Astrocyte (in vitro differentiated cells and primary cell): Measurements from ENCODE around the gene ENKUR. TPM values are rescaled to one million over a fixed set of nuclear protein-coding genes. Genes with fewer than 3 reads are reported as not detected.

Experiments
- DNase-seq: peaks from one replicate; pipeline ENCODE4 v3.0.0-alpha.2; 2010; ENCODE audit warnings: low read depth
- FAIRE-seq: peaks from 2 replicates; lab custom pipeline; 2011; peaks lifted over from hg19 to GRCh38; lab: Jason Lieb, UNC
- H2AFZ ChIP-seq: 2 replicates; pipeline ENCODE4 v1.6.0; 2012; ENCODE audit warnings: low read depth, low read length, inconsistent platforms
- H3K27ac ChIP-seq: 2 replicates; pipeline ENCODE4 v1.5.1; 2011; ENCODE audit warnings: low read depth, low read length, inconsistent platforms
- H3K27me3 ChIP-seq: 2 replicates; pipeline ENCODE4 v1.6.0; 2011; ENCODE audit warnings: low read length, inconsistent platforms; ENCODE audit not compliant: insufficient read depth
- H3K36me3 ChIP-seq: 2 replicates; pipeline ENCODE4 v1.5.1; 2011; ENCODE audit warnings: low read length, inconsistent platforms; ENCODE audit not compliant: insufficient read depth
- H3K4me1 ChIP-seq: 2 replicates; pipeline ENCODE4 v1.5.1; 2011; ENCODE audit warnings: low read length, inconsistent platforms; ENCODE audit not compliant: insufficient read depth
- H3K4me2 ChIP-seq: 2 replicates; pipeline ENCODE4 v1.6.0; 2012; ENCODE audit warnings: low read length, inconsistent platforms
- H3K4me3 ChIP-seq: 2 replicates; pipeline ENCODE4 v1.5.1; 2011; ENCODE audit warnings: low read depth, mild to moderate bottlenecking, low read length, inconsistent platforms; ENCODE audit not compliant: insufficient read depth
- H3K79me2 ChIP-seq: 2 replicates; pipeline ENCODE4 v1.6.0; 2012; ENCODE audit warnings: mild to moderate bottlenecking, low read length, inconsistent platforms; ENCODE audit not compliant: insufficient read depth
- H3K9ac ChIP-seq: 2 replicates; pipeline ENCODE4 v1.6.0; 2012; ENCODE audit warnings: mild to moderate bottlenecking, low read length, inconsistent platforms
- H3K9me3 ChIP-seq: 2 replicates; pipeline ENCODE4 v1.5.1; 2012; ENCODE audit warnings: low read depth, mild to moderate bottlenecking, low read length, inconsistent platforms; ENCODE audit not compliant: insufficient read depth
- H4K20me1 ChIP-seq: 2 replicates; pipeline ENCODE4 v1.6.0; 2012; ENCODE audit warnings: low read length, inconsistent platforms; ENCODE audit not compliant: insufficient read depth
- H3K27ac Mint-ChIP-seq: one replicate; pipeline ENCODE4 v1.8.0; 2021; ENCODE audit warnings: mild to moderate bottlenecking, mixed read lengths; ENCODE audit not compliant: unreplicated experiment
- H3K27me3 Mint-ChIP-seq: one replicate; pipeline ENCODE4 v1.8.0; 2021; ENCODE audit warnings: low read depth, mixed read lengths; ENCODE audit not compliant: unreplicated experiment
- H3K36me3 Mint-ChIP-seq: one replicate; pipeline ENCODE4 v1.8.0; 2021; ENCODE audit warnings: low read depth, mixed read lengths; ENCODE audit not compliant: unreplicated experiment
- H3K4me1 Mint-ChIP-seq: one replicate; pipeline ENCODE4 v1.8.0; 2021; ENCODE audit warnings: low read depth, mixed read lengths; ENCODE audit not compliant: unreplicated experiment
- H3K4me3 Mint-ChIP-seq: one replicate; pipeline ENCODE4 v1.8.0; 2021; ENCODE audit warnings: mild to moderate bottlenecking, moderate library complexity, mixed read lengths; ENCODE audit not compliant: unreplicated experiment
- H3K9me3 Mint-ChIP-seq: one replicate; pipeline ENCODE4 v1.8.0; 2021; ENCODE audit warnings: mild to moderate bottlenecking, mixed read lengths; ENCODE audit not compliant: unreplicated experiment
- CTCF ChIP-seq: IDR thresholded peaks from 2 replicates; pipeline ENCODE4 v1.5.1; 2011; ENCODE audit warnings: low read depth, mild to moderate bottlenecking, inconsistent platforms, low read length, moderate library complexity; ENCODE audit not compliant: insufficient read depth
- EZH2 ChIP-seq: IDR thresholded peaks from 2 replicates; pipeline ENCODE4 v1.6.1; 2012; ENCODE audit warnings: mild to moderate bottlenecking, low read length, inconsistent platforms; ENCODE audit not compliant: insufficient read depth
- total RNA-seq: library from RNA; stranded (reverse); gene quantifications from 2 replicates; pipeline ENCODE4 v1.2.1, GENCODE V29; 2021

Gene ENKUR
- total RNA-seq, 1 donor from 2014 or later = 0.34 TPM

DNA sequence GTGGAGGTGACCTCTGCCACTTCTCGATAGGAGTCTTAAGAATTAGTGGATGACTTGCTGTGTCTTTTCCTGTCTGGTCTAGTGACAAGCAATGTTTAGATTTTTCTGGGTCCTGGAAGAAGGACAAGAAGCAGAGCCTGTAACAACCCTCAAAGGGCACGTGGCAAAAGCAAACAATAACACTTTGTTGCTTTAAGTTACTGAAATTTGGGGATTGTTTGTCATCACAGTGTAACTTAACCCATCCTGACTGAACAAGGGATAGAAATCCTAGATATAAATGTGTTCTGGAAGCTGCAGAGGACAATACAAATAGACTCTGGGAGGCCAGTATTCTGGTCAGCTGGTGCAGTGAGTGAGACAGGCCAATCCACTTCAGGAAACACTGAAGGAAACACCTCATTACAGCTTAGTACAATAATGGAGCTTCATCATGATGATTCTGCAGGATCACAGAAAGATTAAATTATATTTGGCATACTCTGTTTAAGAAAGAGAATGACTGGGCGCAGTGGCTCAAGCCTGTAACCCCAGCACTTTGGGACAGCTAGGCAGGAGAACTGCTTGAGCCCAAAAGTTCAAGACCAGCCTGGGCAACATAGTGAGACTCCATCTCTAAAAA, 23.3 kb downstream of the ENKUR start:
- no peak overlapping the region for H3K27ac ChIP-seq
- DNase-seq (no peak), FAIRE-seq (no peak)
- no peak overlapping the region for H3K27ac Mint-ChIP-seq
- no peaks in the 10 kb centered on the region for H4K20me1 ChIP-seq
- H2AFZ ChIP-seq = no peak overlapping the region
- peaks cover 4% of the 10 kb centered on the region for H3K27me3 Mint-ChIP-seq
- H3K27me3 ChIP-seq = no peaks in the 10 kb centered on the region
- no peaks in the 10 kb centered on the region for H3K79me2 ChIP-seq
- no peak overlapping the region for H3K4me3 ChIP-seq
- no peaks in the 10 kb centered on the region for H3K9me3 ChIP-seq
- H3K4me3 Mint-ChIP-seq = no peak overlapping the region
- H3K4me1 Mint-ChIP-seq = peaks cover 2% of the 10 kb centered on the region
- no peaks in the 10 kb centered on the region for H3K9me3 Mint-ChIP-seq
- no peak for TF ChIP-seq EZH2
- TF ChIP-seq CTCF = no peak
- no peaks in the 10 kb centered on the region for H3K4me1 ChIP-seq
- no peak overlapping the region for H3K4me2 ChIP-seq
- H3K36me3 ChIP-seq = no peaks in the 10 kb centered on the region
- H3K36me3 Mint-ChIP-seq = no peaks in the 10 kb centered on the region
- H3K9ac ChIP-seq = no peak overlapping the region

- no peaks in the 10 kb centered on the region for H3K36me3 ChIP-seq
- H3K4me3 ChIP-seq = no peak overlapping the region
- no peaks in the 10 kb centered on the region for H3K9me3 Mint-ChIP-seq
- no peaks in the 10 kb centered on the region for H3K36me3 Mint-ChIP-seq
- TF ChIP-seq CTCF = no peak
- TF ChIP-seq EZH2 = no peak
- no peaks in the 10 kb centered on the region for H3K9me3 ChIP-seq
- H3K27ac Mint-ChIP-seq = no peak overlapping the region
- peaks cover 4% of the 10 kb centered on the region for H3K27me3 Mint-ChIP-seq
- H3K27me3 ChIP-seq = no peaks in the 10 kb centered on the region
- no peaks in the 10 kb centered on the region for H3K4me1 ChIP-seq
- H3K4me2 ChIP-seq = no peak overlapping the region
- H4K20me1 ChIP-seq = no peaks in the 10 kb centered on the region
- H3K27ac ChIP-seq = no peak overlapping the region
- H2AFZ ChIP-seq = no peak overlapping the region
- no peak for FAIRE-seq
- H3K4me1 Mint-ChIP-seq = peaks cover 2% of the 10 kb centered on the region
- DNase-seq = no peak
- no peaks in the 10 kb centered on the region for H3K79me2 ChIP-seq
- H3K9ac ChIP-seq = no peak overlapping the region
- H3K4me3 Mint-ChIP-seq = no peak overlapping the region
Observed at GRCh38 chr10:24991298-24991697, 24.7 kb downstream of the ENKUR start.

DNA sequence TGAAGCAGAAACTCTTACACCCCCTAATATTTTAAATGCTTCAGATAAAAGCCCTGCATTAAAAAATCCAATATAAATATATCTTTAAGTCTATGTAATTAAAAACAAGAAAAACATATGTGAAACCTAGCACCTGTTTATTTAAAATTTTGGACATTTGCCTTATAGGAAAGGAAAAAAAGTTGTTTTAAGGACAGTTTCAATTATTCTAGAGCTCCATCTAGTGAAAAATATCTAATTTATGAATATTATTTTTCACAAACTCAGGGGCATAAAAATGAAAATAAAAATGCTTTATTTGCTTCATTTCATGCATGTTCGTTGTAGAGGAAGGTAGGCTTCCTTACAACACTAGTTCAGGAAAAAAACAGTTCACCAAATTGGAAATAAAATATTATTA, 26.1 kb downstream of the ENKUR start:
- H3K27ac ChIP-seq = no peak overlapping the region
- no peak overlapping the region for H3K4me2 ChIP-seq
- no peaks in the 10 kb centered on the region for H4K20me1 ChIP-seq
- no peak for TF ChIP-seq EZH2
- no peak for TF ChIP-seq CTCF
- H3K9me3 ChIP-seq = no peaks in the 10 kb centered on the region
- Mint-ChIP-seq H3K9me3 (no peaks in the 10 kb centered on the region), H3K4me1 (peaks cover 2% of the 10 kb centered on the region), H3K27ac (no peak overlapping the region), H3K27me3 (peaks cover 7% of the 10 kb centered on the region), H3K36me3 (no peaks in the 10 kb centered on the region), H3K4me3 (no peak overlapping the region)
- no peak overlapping the region for H2AFZ ChIP-seq
- DNase-seq = no peak
- no peaks in the 10 kb centered on the region for H3K27me3 ChIP-seq
- no peaks in the 10 kb centered on the region for H3K4me1 ChIP-seq
- H3K9ac ChIP-seq = no peak overlapping the region
- no peak overlapping the region for H3K4me3 ChIP-seq
- no peak for FAIRE-seq
- no peaks in the 10 kb centered on the region for H3K36me3 ChIP-seq
- no peaks in the 10 kb centered on the region for H3K79me2 ChIP-seq
